HG03135 (cell line): Measurements from ENCODE around the gene TNFAIP8L3.
"Not testable (repeated sequence)": the region's sequence is repeated elsewhere in the genome, so short reads cannot be mapped to it uniquely, and the experiment has no call there.

ENCODE experiments used
- ATAC-seq: cut with Tn5 transposase; IDR thresholded peaks from one replicate; pipeline ENCODE4 v1.9.1; 2021; ENCODE audit warnings: mild to moderate bottlenecking, moderate library complexity; ENCODE audit not compliant: unreplicated experiment

TNFAIP8L3 gene

DNA sequence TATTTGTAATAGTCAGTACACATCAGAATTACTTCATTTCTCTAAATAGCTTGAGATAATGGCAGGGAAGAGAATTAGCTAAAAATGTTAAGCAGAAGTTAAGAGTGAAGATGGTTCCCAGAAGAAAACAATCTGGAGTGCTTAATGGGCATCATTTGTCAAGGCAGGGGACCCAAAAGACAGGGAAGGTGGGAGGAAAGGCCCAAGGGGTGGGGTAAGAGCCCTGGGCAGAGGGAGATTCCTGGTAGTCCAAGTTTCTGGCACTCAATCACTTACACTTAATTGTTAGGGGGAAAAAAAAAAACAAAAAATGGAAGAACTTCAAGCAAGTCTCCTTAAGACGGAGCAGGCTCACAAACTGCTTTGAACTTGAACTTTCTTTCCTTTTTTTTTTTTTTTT lies 28.9 kb downstream of the TNFAIP8L3 start:
- no peak for ATAC-seq

DNA sequence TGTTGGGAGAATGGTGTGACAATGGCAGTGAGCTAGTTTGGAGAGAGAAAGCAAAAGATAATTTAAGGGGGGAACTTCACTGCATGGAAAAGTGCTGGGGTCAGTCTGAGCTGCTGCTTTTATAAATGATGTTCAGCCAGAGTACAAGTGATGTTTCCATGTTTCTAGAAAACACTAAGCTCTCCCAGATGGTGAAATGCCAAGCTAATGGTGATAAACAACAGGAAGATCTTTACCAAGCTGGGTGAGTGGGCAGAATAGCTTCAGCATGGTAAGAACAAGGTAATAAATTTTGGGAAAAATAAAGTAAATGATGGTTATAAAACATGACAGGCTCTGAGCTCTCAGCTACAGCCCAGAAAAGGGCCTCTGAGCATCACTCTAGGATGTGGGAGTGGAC lies 29.4 kb downstream of the TNFAIP8L3 start:
- no peak for ATAC-seq

DNA sequence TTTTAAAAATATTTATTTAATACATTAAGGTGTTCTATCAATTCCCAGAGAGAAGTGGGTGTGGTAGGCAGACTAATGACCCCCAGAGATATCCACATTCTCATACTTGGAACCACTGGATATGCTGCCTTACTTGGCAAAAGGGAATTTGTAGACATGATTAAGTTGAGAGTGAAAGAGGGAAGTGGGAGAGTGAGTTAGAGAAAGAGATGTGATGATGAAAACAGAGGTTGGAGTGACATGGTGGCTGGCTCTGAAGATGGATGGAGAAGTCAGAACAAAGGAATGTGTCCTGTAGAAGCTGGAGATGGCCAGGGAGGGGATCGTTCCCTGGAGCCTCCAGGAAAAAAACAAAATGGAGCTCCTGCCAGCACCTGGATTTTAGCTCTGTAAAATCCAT lies 32.0 kb downstream of the TNFAIP8L3 start:
- no peak for ATAC-seq

DNA sequence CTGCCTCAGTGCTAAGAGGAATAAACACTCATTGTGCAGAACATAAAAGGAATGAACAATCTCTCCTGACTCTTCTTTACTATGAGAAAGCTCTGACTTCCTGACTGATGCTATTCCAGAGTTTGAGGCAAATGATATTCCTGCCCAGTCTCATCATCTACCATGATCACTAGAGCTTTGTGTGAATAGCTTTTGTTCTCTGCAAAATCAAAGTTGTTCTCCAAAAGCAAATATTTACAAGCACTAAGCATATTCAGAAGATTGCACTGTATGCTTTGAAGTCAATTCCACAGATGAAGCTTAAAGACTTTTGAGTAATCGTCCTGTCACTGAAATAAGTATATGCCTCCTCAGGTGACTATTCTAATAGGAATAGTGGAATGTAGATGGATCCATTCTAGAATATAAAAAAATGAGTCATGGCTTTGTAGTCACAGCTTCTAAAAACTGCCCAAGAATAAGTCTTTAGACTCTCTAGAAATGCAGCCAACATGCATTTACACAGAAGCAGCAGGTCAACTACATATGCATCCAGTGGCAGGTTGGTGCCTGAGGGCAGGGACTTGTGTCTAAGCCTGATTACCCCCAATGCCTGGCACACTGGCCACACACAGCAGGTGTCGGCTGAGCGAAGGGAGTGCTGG lies 34.6 kb downstream of the TNFAIP8L3 start:
- ATAC-seq = no peak

DNA sequence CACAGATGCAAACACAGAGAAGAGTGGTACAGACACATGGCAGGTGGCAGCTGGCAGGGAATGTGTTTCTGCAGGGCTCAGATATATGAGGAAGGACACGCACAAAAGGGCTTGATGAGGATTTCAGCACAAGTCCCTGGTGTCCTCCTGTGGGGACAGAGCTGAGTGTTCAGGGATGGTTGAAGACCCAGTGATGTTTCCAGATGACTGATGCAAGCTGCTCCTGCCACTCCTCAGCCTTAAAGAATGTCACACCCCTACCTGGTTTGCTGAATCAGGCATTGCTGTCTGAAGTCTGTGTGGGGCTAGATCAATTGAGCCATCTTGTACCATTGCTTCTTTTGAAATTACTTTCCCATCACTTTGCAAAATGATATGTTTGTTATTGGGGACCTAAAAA lies 40.2 kb downstream of the TNFAIP8L3 start:
- no peak for ATAC-seq

DNA sequence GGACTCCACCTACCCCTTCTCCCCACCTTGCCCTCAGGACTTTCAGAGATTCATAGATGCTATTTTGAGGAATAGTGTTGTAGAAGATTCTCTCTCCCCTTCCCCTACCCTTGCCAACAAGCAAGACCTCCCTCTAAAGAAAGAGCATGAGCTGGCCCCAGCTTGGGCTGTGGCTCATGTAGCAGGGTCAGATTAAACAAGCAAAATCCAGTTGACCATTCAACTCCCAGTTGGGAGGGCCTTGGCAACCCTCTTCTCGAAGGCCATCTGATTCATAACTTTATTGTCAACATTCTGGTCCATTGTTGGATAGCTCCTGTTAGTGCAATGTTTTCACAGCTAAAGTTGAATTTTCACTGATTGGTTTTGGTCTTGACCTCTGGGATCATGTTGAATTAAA lies 41.1 kb downstream of the TNFAIP8L3 start:
- no peak for ATAC-seq

DNA sequence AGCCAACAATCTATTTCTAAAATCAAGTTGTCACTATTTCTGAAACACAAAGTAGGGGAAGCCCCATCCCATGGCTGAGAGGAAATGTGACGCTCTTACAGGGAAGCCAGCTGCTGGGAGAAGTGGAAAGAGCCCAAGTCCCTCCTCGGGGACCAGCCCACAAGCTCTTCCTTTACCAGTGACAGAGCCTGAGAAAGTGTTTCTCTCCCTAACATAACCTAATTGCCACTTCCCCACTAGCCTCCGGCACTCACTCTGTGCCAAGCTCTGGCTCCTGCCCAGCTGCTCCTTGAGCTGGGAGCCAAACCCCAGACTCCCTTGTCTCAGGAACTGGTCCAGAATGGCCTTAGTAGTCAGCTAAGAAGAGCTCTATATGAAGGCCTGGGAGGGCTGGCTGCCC lies 42.9 kb downstream of the TNFAIP8L3 start:
- no peak for ATAC-seq

DNA sequence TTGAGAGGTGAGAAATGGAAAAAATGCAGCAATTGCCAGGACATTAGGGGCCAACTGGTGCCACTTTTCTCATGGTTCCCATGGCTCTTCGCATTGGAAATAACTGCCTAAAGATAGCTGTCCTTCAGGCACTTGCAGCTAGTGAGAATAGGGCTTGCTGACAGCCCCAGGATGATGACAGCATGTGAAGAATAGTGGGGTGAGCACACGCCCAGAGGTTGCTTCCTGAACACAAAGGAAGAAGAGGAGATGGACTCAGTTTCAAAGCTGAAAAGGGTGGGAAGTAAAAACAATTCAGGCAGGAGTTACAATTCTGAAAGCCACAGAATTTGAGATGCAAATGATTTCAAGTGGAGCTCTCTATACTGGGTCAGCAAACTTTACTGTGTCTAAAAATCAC lies 45.6 kb downstream of the TNFAIP8L3 start:
- ATAC-seq = no peak

DNA sequence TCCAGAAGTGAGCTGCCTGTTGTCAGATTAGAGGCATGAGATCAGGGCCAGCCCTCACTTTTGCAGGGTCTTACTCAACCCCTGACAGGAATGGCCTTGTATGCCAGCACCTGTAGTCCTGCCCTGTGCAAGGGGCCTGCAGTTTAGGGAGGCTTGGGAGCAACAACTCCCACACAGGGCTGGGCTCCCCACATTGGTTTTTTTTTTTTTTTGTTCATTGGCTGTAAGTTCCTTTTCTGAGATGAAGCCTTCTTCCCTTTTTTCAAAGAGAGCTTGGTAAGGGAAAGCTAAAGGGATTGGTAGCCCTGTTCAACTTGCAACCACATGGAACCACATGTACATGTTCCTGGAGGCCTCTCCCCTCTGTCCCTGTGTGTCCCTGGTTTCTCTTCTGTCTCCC lies 46.4 kb downstream of the TNFAIP8L3 start:
- ATAC-seq = no peak

DNA sequence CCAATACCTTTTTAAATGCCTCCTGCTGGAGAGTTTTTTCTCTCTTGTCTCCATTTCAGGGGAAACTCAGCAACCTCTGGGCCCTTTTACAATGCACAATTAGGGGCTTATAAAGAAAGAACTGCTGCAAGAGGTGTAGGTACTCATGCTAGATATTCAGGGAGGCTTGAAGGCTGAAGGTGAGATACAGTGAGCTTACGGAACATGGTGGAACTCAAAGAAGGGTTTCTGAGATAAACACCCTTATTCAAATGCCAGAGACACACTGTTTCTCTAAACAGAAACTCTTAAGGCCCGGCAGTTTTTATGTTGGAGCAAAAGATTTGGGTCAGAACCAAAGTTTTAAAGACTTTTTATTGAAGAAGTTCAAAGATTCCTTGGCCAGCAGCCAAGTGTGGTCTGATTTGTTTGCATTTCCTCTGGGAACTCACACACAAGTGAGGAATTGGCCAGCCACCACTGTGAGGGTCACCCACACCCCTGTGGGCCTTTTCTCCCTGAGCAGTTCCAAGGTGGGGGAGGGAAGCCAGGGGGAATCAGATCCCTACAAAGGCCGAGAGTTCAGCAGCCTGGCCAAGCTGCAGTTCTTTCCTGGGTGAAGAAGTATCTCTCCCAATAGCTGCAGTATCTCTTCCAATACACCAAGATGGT lies 47.8 kb downstream of the TNFAIP8L3 start:
- ATAC-seq = no peak

DNA sequence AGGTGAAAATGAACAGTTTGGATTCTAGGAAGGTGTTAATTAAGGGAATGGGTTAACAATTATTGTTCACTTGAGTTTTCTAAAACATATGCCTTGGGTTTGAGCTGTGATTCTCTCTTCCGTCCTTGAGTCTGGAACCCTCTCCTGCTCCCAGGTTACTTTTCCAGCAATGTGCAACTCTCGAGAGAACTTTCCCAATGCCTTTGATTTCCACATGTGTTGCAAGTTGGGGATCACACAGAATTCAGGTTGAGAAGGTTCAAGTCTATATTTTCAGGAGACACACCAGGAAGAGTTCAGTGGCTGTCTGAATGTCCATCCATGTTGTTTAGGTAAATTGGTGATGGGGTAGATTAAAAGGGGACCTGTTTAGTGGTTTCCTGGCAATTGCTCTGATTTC lies 48.7 kb downstream of the TNFAIP8L3 start:
- no peak for ATAC-seq

DNA sequence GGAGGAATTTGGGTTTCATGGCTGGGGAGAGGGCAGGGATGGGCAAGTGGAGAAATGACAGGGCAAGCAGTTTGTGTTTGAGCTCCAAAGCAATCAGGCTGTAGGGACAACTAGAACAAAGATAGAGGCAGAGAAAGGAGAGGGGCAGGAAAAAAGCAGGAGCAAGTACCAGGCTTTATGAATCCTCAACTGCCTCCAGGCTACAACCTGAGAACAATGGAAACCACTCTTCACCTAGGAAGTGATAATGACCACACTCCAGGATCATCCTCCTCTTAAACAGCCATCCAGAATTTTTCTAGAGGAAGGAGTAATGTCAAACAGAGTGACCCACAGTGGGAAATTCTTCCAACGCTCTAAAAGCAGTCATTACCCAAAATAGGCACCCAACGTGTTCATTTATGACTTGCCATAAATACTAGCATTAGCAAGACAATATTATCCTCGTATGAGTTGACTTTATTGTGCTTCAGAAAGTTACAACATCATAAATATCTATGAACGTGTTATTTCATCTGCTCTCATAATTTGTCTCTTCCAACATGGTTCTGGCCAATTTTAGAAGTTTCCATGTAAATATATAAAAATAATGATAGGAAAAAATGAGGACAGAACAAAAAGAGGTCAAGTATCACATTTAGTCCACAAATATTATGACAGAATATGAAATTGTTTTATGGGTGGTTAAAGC lies 50.5 kb downstream of the TNFAIP8L3 start:
- no peak for ATAC-seq

DNA sequence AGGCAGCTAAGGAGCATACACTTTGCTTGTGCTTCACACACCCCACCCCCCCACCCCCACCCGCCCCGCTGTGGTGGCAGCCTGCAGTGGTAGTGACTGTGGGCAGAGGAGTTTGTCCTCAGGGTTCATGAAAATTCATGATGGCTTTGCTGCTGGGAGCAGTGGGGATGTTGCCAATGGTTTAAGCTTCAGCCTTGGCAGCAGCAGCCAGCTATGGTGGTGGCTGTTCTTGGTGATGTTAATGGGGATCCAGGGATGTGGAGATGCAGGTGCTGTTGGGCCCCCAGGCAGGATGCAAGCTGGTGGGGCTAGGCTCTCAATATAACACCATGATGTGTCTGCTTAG lies 55.8 kb downstream of the TNFAIP8L3 start:
- ATAC-seq = no peak

DNA sequence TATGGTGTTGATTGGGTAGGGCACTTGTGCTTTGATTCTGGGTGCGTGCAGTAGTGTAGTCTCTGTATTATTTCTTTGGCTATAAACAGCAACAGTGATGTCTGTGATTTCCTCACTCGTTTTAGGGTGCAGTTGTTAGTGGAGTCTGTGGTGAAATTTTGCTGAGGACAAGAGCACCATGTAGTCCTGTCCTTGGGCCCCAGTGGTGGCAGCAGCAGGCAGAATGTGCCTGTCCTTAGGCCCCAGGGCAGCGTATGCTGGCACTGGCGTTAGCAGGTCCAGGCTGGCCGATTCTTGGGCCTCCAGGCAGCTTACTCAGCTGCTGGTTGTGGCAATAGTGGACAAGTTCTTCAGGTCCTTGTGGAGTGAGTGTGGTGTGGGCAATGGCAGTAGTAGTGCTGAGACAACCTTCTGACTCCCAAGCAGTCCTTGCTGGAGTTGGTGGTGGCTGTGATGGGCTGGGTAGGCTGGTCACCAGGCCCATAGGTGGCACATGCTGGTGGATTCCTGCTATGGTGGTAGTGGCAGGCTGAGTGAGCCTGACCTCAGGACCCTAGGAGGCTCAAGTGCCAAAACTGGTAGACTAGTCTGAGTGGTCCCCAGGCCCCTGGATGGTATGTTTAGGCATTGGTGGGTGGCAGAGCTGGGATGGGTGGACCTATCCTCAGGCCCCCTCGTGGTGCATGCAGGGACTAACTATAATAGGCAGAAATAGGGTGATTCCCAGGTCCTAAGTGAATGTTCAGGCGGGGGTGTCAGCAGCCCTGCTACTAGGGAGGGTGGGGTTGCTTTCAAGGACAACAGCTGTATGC lies 56.3 kb downstream of the TNFAIP8L3 start:
- ATAC-seq = no peak

DNA sequence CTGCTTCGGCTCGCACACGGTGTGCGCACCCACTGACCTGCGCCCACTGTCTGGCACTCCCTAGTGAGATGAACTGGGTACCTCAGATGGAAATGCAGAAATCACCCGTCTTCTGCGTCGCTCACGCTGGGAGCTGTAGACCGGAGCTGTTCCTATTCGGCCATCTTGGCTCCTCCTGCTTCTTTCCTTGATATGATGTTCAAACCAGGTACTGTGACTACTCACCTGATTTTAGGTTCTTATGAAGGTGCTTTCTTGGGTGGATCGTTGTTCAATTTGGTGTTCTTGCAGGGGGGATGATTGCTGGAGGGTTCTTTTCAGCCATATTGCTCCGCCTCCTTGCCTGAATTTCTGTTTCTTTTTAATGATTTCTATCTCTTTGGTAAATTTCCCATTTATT lies 57.2 kb downstream of the TNFAIP8L3 start:
- not testable (repeated sequence) for ATAC-seq

DNA sequence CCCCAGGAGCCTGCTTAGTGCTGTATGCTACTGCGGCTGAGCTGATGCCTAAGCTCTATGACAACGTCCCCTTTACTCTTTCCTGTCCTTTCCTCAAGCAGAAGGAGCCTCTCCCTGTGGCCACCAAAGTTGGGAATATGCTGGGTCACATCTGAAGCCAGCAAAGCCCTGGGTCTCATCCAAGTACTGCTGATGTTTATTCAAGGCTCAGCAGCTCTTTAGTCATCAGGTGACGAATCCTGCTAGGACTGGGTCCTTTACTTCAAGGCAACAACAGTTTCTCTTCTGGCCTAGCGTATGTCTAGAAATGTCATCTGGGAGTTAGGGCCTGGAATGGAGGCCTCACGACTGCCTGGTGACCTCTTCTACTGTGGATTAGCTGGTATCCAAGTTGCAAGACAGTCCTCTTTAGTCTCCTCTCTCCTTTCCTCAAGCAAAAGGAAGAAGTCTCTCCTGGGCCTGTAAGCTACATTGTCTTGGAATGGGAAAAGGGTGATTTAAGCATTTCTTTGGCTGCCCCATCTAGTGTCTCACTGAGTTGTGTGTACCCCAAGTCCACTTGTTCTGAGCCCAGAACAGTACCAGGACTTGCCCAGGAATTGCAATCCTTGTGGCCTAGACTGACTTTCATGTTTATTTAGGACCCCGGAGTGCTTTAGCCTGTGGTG lies 63.9 kb downstream of the TNFAIP8L3 start:
- no peak for ATAC-seq

DNA sequence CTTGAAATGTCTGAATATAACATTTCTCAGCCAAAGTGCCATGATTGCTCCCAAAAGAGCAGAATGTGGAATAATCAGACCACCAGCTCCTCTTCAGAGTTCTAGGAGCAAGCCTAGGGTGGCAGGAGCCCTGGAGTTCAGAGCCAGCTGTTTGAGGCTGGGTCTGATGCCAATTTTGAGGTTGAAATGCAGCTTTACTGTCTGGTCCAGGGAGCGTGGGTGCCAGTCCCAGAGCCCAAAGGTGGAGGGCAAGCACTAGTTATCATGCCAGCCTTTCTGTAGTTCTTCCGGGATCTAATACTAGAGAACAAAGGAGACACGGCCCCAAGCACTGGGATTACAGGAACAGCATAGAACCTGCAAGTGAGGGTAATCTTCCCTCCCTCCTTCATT lies 69.3 kb downstream of the TNFAIP8L3 start:
- ATAC-seq = no peak

DNA sequence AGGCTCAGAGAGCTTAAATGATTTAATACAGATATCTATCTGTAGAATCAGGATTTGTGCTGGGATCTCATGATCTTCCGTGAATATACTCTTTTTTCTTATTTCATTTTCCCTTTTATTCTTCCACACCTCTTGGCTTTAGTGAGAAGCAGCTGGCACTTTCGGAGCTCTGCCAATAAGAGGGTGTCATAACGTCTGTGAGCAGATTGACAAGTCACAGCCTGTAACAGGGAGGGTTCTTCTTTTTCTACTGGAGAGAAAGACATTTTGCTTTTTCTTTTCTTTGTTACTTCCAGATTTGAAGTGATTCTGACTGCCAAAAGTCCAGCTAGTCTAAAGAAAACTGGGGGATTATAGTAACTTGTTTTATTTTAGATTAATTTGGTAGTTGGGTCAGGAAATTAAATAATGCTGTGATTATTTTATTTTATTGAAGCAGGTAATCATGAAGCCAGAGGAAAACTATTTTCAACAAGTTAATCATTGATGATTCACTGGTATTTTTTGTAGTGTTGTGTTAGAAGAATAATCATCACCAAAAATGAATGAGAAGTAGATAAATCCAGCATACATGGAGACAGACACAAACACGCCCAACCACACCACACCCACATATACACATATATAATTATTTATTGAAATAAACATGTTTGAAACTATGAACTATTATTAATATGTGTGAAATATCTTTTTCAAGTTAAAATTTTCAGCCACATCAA lies 69.8 kb downstream of the TNFAIP8L3 start:
- no peak for ATAC-seq

DNA sequence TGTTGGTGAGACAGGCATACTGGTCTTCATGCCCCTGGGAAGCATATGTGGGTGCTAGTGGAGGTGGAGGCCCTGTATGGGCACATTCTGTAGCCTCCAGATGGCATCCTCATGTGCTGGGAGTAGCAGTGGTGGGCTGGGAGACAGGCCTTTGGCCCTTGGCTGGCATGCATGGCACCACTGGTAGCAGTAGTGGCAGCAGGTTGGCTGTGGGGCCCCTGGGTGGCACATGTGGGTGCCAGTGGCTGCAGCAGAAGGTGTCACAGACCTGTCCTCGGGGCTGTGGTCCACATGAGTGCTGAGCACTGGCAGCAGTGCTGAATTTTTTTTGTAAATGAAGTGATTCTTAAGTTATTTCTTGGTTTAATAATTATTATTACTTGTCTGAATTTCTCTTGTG lies 71.2 kb downstream of the TNFAIP8L3 start:
- no peak for ATAC-seq

DNA sequence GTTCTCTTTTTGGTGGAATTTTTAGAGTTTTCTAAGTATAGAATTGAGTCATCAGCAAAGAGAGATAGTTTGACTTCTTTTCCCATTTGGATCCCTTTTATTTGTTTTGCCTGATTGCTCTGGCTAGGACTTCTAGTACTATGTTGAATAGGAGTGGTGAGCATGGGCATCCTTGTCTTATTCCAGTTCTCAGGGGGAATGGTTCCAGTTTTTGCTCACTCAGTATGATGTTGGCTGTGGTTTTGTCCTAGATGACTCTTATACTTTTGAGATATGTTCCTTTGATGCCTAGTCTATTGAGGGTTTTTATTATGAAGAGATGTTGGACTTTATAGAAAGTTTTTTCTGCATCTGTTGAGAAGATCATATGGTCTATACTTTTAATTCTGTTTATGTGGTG lies 72.5 kb downstream of the TNFAIP8L3 start:
- ATAC-seq = no peak

DNA sequence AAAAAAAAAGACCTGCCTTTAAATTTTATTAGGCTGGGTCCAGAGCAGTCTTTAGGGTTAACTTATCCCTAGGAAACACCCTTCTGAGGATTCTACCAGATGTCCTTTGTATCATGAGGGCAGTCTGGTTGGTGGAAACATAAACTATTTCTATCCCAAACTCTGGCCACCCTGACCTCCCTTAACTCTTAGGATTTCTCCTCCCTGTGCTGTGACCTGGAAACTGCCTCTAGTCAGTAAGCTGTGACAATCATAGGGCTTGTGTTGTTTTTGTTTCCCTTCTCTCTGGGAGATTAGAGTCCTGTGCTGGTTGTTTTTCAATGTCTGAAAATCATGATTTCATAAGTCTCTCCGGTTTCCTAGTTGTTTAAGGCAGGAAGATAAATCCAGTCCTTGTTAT lies 78.1 kb downstream of the TNFAIP8L3 start:
- no peak for ATAC-seq
